Measurements from ENCODE around the gene PGLYRP1. TPM values are rescaled to one million over a fixed set of nuclear protein-coding genes. Genes with fewer than 3 reads are reported as not detected.

The PGLYRP1 gene
- total and polyA plus RNA-seq, 2 of the 13 experiments (the other 11 are each of a cell fraction or from before 2014, with no cell fraction given), result not detected

DNA sequence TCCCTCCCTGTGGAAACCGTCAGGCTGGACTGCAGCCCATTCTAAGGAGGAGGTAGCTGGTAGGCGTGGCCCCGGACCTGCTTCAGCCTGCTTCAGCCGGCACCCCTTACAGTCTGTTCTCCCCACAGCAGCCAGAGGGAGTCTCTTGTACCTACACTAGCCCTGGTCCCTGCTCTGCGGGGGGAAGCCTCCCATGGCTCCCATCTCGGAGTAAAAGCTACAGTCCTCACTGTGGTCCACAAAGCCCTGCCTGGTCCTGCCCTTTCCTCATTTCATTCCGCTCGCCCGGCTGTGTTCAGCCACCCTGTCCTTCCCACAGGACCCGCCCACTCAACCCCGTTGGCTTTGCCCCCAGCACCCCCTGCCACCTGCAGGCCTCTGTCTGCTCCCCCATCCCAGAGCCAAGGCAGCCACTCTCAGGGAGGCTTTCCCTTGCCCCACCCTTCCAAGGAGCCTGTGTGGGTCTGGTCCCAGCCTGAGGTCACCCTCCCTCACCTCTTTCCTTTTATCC, 1.3 kb downstream of the PGLYRP1 start:
- Histone ChIP-seq H4K20me1 (ENCODE audit: insufficient read depth, low read length) (no peaks in the 10 kb centered on the region), H2AFZ (ENCODE audit: low read length) (no peak overlapping the region), H3K27me3 (ENCODE audit: control insufficient read depth in 1 of 2, insufficient read depth in 2 of 2, low read length in 2 of 2) (no peaks in the 10 kb centered on the region), H3K27ac (ENCODE audit: extremely low read length, insufficient read depth, low read length) (no peak overlapping the region), H3K9ac (ENCODE audit: insufficient read depth, low read depth, low read length) (no peak overlapping the region), H3K9me3 (ENCODE audit: low read length) (no peaks in the 10 kb centered on the region), H3K4me2 (ENCODE audit: low read depth, low read length) (no peak overlapping the region), H3K4me1 (ENCODE audit: insufficient read depth, low read length) (peaks cover 5% of the 10 kb centered on the region), H3K36me3 (replicated peaks in 1 of 2; ENCODE audit: control insufficient read depth in 1 of 2, insufficient read depth in 2 of 2, low read length in 2 of 2) (no peaks in the 10 kb centered on the region), H3K79me2 (ENCODE audit: insufficient read depth, low read length) (no peaks in the 10 kb centered on the region), H3K4me3 (replicated peaks in 1 of 3; ENCODE audit: insufficient read depth in 1 of 3, low read depth in 2 of 3, low read length in 3 of 3) (no peak overlapping the region)
- ATAC-seq, result no peak
- ChIA-PET POLR2A (no interaction called here), CTCF (ENCODE audit: low intra/inter-chr PET ratio, low total read pairs) (no interaction called here)
- in situ Hi-C loops (cut with HindIII; ENCODE audit: extremely low pct_ligation_motif_present, low pct_unique_long_range_greater_than_20kb) (loop anchor here (5.0 kb wide), 1 partner anchor 171 kb away; no protein-coding TSS in a partner anchor), intact Hi-C loops (cut with micrococcal nuclease; ENCODE audit: unreplicated experiment) (no loop called here)
- no peak for TF ChIP-seq ZSCAN20 (CRISPR knock-in tag; IDR thresholded peaks at IDR 0.05; ENCODE audit: borderline replicate concordance)
- TF ChIP-seq ZBED4 (CRISPR knock-in tag; IDR thresholded peaks at IDR 0.05; ENCODE audit: borderline replicate concordance), result no peak
- no peak for TF ChIP-seq ZC3H4 (CRISPR knock-in tag; IDR thresholded peaks at IDR 0.05; ENCODE audit: borderline replicate concordance)
- TF ChIP-seq CTCF (CRISPR knock-in tag; IDR thresholded peaks at IDR 0.05), result 0 out of 2 replicates have a peak, but pooled peaks have one; percentile 8
- DNase-seq (ENCODE audit: low spot score), result no peak
- 72% methylated on average over 7 of the region's 11 CpGs for WGBS (ENCODE audit: low lambda C conversion rate)
- no peak for FAIRE-seq
- no TSS peak for BruUV-seq (replicated peaks)

Data from HepG2 (cell line).